Central memory CD4-positive, alpha-beta T cell (primary cell): Measurements from ENCODE around the gene DCAKD.

Source experiments
- DNase-seq: peaks from one replicate; pipeline ENCODE4 v3.0.0; 2022

DCAKD gene

DNA sequence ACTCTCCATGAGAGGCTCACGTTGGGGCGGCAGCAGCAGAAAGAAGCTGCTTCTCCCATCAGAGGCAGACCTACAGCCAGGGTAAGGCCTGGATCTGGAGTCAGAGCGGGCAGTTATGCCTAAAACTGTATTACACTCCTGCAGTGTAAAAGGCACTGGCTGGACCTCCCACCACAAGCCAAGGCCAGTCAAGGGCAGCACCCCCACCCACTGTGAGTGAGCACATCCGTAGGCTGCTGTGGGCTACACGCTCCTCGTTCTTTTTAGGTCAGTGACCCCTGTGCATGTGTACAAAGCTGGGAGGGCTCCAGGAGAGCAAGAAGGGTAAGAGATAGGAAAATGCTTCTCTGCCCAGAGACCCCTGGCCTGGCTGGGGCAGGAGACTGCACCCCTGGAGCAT, 20.7 kb downstream of the DCAKD start:
- DNase-seq: no peak

DNA sequence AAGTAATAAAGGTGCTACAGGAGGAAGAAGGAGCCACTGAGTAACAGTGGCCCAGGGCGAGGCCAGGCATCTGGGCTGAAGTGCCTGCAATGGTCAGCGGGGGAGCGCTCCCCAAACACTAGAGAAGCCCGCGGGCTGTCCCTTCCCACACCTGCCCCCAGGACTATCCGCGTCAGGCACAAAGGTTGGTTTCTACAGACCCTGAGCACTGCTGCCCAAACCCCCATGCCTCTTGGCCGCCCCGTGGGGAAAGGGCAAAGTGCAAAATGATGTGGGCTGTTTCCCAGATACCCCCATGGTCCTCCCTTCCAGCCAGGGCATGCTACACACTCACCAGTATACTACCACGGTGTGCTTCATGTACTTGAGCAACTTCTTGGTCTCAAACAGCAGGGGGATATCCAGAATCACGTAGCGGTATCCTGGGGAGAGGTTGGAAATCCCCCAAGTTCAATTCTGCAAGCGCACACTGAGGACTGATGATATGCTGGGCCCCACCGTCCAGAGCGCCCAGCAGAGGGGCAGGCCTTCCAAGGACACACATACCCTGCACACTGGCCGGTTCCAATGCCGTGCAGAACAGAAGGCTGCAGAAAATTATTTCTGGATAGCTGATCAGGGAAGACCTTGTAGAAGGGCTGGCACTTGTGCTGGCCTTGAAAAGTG, 21.5 kb downstream of the DCAKD start:
- no peak for DNase-seq

DNA sequence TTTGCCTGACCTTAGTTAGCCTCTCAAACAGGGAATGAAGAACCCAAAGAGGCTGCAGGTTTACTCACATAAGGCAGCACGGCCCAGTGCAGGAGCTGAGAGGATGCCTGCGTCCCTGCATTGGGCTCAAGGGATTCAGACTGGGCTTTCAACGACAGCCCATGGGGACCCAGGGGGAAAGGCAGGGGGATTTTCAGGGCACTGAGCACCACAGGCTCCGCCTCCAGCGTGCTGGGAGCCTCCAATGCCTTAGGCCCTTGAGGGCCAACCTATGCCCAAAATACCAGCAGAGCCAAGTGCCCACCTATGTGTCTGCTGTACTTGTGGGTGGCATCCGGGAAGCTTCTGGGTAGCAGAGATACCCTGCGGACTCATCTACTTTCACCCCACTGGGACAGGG, 22.3 kb downstream of the DCAKD start:
- no peak for DNase-seq

GRCh38 chr17:45022655-45023339, 28.6 kb downstream of the DCAKD start:
- DNase-seq: no peak

DNA sequence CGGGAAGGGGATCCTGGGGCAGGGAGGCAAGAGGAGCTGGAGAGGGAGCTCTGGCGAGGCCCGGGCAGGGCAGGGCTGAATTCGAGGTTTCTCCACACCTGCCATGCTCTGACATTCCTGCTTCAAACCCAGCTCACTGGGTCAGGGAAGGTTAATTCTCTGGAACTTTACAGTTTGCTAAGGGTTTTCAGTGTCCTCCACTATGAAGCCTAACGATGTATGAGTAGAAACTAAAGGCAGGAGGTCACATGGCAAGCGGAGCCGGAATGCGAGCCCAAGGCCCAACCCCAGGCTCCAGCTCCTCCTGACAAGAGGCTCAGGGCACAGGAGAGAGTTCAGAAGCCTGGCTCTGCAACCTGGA, 29.2 kb downstream of the DCAKD start:
- DNase-seq: no peak

DNA sequence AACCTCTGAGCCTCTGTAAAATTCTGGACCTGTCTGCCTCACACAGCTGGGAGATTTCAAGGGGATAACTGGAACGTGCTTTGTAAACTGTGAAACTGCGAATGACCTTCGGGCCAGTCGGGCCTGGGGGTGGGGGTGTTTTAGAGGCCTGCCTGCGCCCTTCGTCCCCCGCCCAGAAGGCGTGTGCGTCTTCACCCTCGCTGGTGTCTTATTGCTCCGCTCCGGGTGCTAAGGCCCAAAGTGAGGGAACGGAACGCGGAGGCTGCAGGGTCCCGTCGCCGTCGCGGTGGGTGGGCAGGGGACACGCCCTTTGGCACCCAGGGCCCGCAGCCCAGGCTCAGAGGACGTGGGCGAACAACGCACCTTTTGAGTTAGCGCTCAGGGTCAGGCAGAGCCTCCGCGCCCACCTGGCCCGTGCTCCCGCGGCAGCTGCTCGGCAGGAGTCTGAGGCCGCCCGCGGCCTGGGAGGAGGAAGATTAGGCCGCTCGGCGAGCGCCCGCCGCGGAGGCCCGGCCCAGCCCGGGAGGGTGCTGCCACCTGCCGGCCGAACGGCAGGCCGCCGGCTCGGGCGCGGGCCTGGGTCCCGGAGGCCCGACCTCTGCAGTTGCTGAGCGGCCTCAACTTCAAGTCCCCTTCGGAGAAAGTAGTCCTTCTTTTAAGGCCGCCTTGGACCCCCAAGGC, 29.7 kb downstream of the DCAKD start:
- peak; percentile 55 for DNase-seq

DNA sequence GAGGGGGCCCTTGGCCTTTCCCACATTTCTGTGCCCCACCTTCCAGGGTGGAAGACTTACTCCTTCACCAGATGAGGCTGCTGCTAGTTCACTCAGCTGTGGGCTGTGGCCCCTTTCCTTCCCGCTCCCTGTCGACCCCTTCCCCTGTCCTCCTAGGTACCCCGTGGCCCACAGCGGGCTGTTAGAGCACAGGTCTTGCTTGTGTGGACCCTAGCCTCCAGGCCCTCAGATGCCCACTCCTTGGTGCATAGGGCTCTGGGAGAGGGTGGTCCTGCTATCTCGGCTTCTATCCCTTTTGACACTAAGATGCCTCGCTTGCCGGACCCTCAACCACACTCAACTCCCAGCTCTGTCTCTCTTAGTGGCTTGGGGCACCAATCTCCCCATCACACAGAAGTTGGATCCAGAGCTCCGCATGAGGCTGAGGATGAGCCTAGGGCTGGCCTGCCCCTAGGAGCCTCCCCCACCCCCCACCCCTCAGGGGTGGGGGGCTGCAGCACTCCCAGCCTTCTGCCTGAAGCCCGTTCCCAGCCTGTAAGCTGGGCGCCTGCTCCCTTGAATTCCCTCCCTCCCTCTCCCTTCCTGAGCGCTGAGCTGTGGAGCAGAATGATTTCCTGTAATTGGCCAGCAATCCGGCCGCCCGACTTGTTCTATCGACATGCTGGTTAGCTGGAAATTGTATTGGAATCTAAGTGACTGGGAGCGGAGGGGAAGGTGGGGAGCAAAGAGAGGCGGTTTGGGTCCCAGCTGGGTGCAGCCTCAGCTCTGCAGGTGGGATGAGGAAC, 30.9 kb downstream of the DCAKD start:
- DNase-seq: no peak

DNA sequence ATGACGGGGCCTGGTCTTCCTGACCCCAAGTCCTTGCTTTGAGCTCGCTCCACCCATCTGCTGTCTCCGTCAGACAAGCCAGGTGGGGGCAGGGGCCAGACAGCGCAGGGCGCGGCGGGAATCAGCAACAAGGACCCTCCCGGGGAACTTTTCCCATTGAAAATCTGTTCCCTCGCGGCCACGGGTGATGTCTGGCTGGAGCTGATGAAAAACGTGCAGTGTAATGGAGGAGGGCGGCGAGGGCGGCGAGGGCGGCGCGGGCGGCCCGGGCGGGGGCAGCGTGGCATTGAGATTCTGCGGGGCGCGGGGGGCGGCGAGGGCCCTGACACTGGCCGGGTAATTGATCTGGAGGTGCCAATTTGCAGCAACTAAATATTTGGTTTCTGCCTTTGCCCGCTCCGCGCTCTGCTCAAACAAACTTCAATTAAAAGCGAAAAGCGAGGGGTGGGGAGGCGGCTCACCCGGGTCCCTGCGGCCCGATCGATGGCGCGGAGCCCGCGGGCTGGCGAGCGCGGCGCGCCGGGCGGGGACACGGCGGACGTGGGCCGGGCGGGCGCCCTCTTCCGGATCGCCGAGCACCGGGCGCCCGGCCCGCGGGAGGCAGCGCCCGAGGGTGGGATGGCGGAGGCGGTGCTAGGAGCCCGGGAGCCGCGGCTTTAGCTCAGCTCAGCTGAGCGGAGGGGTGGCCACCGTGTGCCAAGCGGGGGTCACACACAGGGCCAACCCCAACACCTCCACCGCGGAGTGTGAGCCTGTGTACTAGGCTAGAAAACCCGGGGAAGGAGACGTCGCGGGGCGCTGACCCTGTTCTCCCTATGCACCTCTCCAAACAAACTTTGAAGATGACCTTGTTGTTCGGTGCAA, 32.4 kb downstream of the DCAKD start:
- peak; percentile 10 for DNase-seq

- DNase-seq: no peak
These were observed 33.0 kb downstream of the DCAKD start for GRCh38 chr17:45018514-45018847.

DNA sequence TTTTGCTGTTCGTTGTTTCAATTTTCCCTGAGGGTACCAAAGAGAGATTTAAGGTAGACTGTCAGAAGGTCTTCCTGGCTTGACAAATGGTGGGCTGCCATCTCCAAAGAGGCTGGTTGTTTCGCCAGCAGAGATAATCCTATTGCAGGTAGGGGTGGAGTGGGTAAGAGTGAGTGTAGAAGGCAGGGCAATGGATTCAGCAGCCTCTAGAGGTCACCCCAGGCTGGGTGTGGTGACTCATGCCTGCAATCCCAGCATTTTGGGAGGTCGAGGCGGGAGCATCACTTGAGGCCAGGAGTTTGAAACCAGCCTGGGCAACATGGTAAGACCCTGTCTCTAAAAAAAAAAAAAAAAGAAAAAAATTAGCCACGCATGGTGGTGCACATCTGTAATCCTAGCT, 34.6 kb downstream of the DCAKD start:
- DNase-seq: no peak

DNA sequence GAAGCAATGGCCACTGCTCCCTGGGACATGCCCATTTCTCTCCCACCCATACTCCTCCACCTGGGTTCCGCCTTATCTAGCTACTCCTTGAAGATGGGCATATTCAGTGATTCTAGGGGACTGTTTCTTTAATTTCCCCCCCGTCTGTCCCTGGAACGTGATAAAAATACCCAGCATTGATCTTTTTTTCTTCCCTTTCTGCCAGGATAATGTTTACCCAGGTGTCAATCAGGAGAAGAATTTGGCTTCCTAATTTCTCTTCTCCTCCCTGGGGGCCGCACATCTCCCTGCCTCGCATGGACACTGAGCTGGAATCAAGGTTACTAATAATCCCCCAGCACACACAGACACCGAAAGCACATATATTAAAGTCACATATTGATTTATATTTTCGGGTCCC, 35.2 kb downstream of the DCAKD start:
- DNase-seq: no peak

GRCh38 chr17:45013021-45013997, 38.1 kb downstream of the DCAKD start:
- no peak for DNase-seq

- DNase-seq: no peak
These were observed 39.7 kb downstream of the DCAKD start for GRCh38 chr17:45011767-45012166.

DNA sequence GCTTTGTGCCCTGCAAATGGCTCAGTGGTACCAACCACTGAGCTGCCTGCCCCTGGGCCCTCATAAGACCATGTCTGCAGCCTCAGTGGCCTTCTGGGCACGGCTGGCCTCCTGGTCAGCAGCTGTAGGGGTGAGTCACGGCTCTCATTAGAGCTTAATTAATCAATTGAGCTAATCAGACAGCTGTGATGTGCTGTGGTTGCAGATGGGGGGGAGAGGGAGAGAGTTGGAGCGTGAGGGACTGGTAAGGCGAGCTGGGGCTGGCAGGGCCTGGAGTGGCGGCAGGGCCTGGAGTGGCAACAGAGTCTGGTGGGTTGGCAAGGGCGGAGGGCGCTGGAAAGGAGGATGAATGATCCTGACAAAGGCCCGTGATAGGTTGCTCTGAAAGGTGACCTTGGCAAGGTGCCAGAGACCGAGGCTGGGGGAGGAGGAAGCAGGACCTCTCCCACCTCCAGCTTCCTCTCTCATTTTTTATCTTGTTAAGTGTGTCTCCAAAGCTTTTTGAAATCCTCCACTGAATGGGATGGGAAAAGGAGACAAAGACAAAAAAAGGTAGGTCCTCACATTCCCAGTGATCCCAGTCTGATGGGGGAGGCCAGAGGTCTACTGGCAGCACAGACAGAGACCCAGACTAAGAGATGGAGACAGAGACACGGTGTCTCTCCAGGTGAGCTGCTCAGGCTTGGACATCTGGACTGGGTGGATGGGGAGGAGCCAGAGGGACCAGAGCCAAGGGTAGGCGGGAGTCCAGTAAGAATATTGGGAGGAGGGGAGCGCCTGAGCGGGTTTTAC, 41.6 kb downstream of the DCAKD start:
- DNase-seq: no peak

- DNase-seq: no peak
These were observed 43.2 kb downstream of the DCAKD start for GRCh38 chr17:45008216-45008615.

- DNase-seq: no peak
These were observed 44.4 kb downstream of the DCAKD start for GRCh38 chr17:45006927-45007461.

DNA sequence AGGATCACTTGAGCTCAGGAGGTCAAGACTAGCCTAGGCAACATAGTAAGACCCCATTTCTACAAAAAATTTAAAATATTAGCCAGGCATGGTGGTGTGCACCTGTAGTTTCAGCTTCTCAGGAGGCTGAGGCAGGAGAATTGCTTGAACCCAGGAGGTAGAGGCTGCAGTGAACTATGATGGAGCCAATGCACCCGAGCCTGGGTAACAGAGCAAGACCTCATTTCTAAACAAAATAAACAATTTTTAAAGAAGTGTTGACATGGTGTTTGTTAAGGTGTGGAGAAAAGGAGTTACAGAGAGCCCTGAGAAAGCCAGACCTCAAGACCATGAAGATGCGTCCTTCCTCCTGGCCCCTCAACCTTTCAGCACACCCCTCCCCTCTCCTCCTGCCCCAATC, 45.7 kb downstream of the DCAKD start:
- no peak for DNase-seq

DNA sequence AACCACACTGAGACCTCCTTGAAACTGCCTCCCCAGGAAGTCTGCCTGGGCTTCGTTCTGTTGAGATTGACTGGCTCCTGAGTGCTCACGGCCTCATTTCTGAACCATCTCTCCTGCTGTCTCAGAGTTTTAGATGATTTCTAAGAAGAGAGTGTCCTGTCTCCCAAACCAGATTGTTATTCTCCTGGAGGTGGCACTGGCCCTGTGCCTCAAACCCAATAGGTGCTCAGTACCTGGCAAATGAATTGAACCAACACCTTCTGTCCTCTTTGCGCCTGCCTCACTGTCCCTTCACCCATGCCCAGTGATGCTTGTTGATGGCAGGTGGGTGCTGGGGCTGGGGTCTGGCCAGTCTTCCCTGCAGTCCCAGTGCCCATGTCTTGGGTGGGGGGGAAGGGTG, 47.0 kb downstream of the DCAKD start:
- no peak for DNase-seq

- DNase-seq: no peak
These were observed 47.6 kb downstream of the DCAKD start for GRCh38 chr17:45003877-45004276.

DNA sequence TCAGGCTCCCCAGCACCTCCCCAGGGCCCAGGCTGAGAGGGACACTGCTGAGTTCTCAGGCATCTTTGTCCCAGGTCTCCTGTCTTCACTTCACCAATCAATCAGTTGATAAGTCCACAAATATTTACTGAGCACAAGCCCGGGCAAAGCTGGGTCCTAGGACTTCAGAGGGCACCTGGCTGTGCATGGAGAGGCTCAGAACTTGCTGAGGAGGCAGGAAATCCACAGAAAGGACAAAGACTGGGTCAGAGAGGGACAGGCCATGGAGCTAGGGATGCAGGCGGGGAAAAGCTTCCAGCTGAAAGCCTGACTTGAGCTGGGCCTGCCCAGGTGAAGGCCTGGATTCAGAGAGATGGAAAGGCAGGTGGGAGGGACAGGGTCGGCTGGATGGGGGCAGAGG, 50.1 kb downstream of the DCAKD start:
- DNase-seq: no peak
